ENCODE measurements around the gene TPM2. TPM values are rescaled to one million over a fixed set of nuclear protein-coding genes. Genes with fewer than 3 reads are reported as not detected.
"Not testable (repeated sequence)": the region's sequence is repeated elsewhere in the genome, so short reads cannot be mapped to it uniquely, and the experiment has no call there.

The TPM2 gene
- total RNA-seq, 1 donor from 2014 or later, result 161 TPM

GRCh38 chr9:35639631-35640030 is 50.1 kb downstream of the TPM2 start:
- Histone ChIP-seq H3K27ac (no peak overlapping the region), H3K9me3 (no peaks in the 10 kb centered on the region), H3K4me1 (peaks cover 21% of the 10 kb centered on the region), H3K36me3 (no peaks in the 10 kb centered on the region), H3K4me3 (no peak overlapping the region), H3K27me3 (no peaks in the 10 kb centered on the region)
- TF ChIP-seq CTCF (IDR thresholded peaks at IDR 0.05), result no peak
- intact Hi-C loops (cut with DNase I), result no loop called here
- ATAC-seq (no peak), DNase-seq (no peak)

- H3K27ac ChIP-seq; H3K9me3 ChIP-seq; H3K27me3 ChIP-seq; H3K4me3 ChIP-seq; DNase-seq; H3K36me3 ChIP-seq; intact Hi-C loops (cut with DNase I); ATAC-seq: not testable (repeated sequence)
- H3K4me1 ChIP-seq, result peaks cover 21% of the 10 kb centered on the region
These were observed 50.5 kb downstream of the TPM2 start for GRCh38 chr9:35639225-35639624.

GRCh38 chr9:35638751-35639150 is 51.0 kb downstream of the TPM2 start:
- H3K4me1 ChIP-seq, result peaks cover 21% of the 10 kb centered on the region
- H3K36me3 ChIP-seq; H3K27ac ChIP-seq; H3K4me3 ChIP-seq; H3K27me3 ChIP-seq; intact Hi-C loops (cut with DNase I); H3K9me3 ChIP-seq; DNase-seq; ATAC-seq: not testable (repeated sequence)

- ATAC-seq; H3K36me3 ChIP-seq; H3K27me3 ChIP-seq; H3K4me3 ChIP-seq; intact Hi-C loops (cut with DNase I); DNase-seq; H3K27ac ChIP-seq; H3K9me3 ChIP-seq: not testable (repeated sequence)
- H3K4me1 ChIP-seq, result peaks cover 21% of the 10 kb centered on the region
These were observed 52.2 kb downstream of the TPM2 start for GRCh38 chr9:35637427-35637955.

GRCh38 chr9:35636877-35637246 is 52.9 kb downstream of the TPM2 start:
- H3K9me3 ChIP-seq; H3K36me3 ChIP-seq; intact Hi-C loops (cut with DNase I); DNase-seq; H3K4me3 ChIP-seq; ATAC-seq; H3K27me3 ChIP-seq: not testable (repeated sequence)
- Histone ChIP-seq H3K27ac (peak overlapping the region; percentile 49), H3K4me1 (peaks cover 21% of the 10 kb centered on the region)

GRCh38 chr9:35636135-35636876 is 53.4 kb downstream of the TPM2 start:
- H3K27ac ChIP-seq, result peak overlapping the region; percentile 49
- DNase-seq, result no peak
- ATAC-seq, result peak; percentile 65
- no peak overlapping the region for H3K4me3 ChIP-seq
- intact Hi-C loops (cut with DNase I), result no loop called here
- H3K27me3 ChIP-seq, result no peaks in the 10 kb centered on the region
- H3K9me3 ChIP-seq, result no peaks in the 10 kb centered on the region
- no peak for TF ChIP-seq CTCF (IDR thresholded peaks at IDR 0.05)
- peaks cover 21% of the 10 kb centered on the region for H3K4me1 ChIP-seq
- no peaks in the 10 kb centered on the region for H3K36me3 ChIP-seq

- ATAC-seq, result peak; percentile 48
These were observed 54.0 kb downstream of the TPM2 start for GRCh38 chr9:35635730-35636129.

More at GRCh38 chr9:35635730-35636129, 54.0 kb downstream of the TPM2 start:
- Histone ChIP-seq H3K9me3 (no peaks in the 10 kb centered on the region), H3K4me1 (peaks cover 21% of the 10 kb centered on the region), H3K27ac (peak overlapping the region; percentile 15), H3K36me3 (no peaks in the 10 kb centered on the region), H3K27me3 (no peaks in the 10 kb centered on the region), H3K4me3 (no peak overlapping the region)
- no peak for DNase-seq
- TF ChIP-seq CTCF (IDR thresholded peaks at IDR 0.05), result no peak
- intact Hi-C loops (cut with DNase I), result no loop called here

Small RNA genes within 50 kb of the gene (microRNA-seq; reads per million reads assigned to microRNA genes)
- gene MIR6852 (ENCODE audit: borderline microRNAs expressed), result not detected
- not detected for gene MIR6853 (ENCODE audit: borderline microRNAs expressed)

Other genes with a start within 250 kb of the TPM2 start
- 31.5 TPM for gene RUSC2, start 199.8 kb downstream of the TPM2 start, total RNA-seq
- gene TESK1, start 84.7 kb downstream of the TPM2 start, total RNA-seq, result 43.9 TPM
- 3.0 TPM for gene CD72, start 71.5 kb downstream of the TPM2 start, total RNA-seq
- gene SIT1, start 39.0 kb downstream of the TPM2 start, total RNA-seq, result 2.2 TPM
- 30,828 TPM for gene RMRP, start 31.9 kb downstream of the TPM2 start, total RNA-seq
- 31.1 TPM for gene CCDC107, start 31.6 kb downstream of the TPM2 start, total RNA-seq
- 0.38 TPM for gene ARHGEF39, start 24.7 kb downstream of the TPM2 start, total RNA-seq
- 0.55 TPM for gene CA9, start 16.0 kb downstream of the TPM2 start, total RNA-seq
- gene TLN1, start 42.3 kb upstream of the TPM2 start, total RNA-seq, result 439 TPM
- 34.9 TPM for gene CREB3, start 42.7 kb upstream of the TPM2 start, total RNA-seq
- 99.1 TPM for gene GBA2, start 59.3 kb upstream of the TPM2 start, total RNA-seq
- gene RGP1, start 59.4 kb upstream of the TPM2 start, total RNA-seq, result 34.6 TPM
- gene MSMP, start 64.4 kb upstream of the TPM2 start, total RNA-seq, result not detected
- gene NPR2, start 101.7 kb upstream of the TPM2 start, total RNA-seq, result 21.7 TPM
- 2.8 TPM for gene SPAG8, start 122.3 kb upstream of the TPM2 start, total RNA-seq
- gene HINT2, start 125.1 kb upstream of the TPM2 start, total RNA-seq, result 37.1 TPM
- gene FAM221B, start 138.8 kb upstream of the TPM2 start, total RNA-seq, result not detected
- 13.7 TPM for gene TMEM8B, start 139.3 kb upstream of the TPM2 start, total RNA-seq
- not detected for gene OR13J1, start 180.5 kb upstream of the TPM2 start, total RNA-seq
- gene HRCT1, start 216.3 kb upstream of the TPM2 start, total RNA-seq, result 10.8 TPM
- 13.5 TPM for gene SPAAR, start 219.6 kb upstream of the TPM2 start, total RNA-seq

Data from upper lobe of right lung (tissue), 1 donor.